Neural crest cell (in vitro differentiated cells): ENCODE results near the gene APH1B. TPM values are rescaled to one million over a fixed set of nuclear protein-coding genes. Genes with fewer than 3 reads are reported as not detected.

Source experiments
- DNase-seq: peaks from one replicate; pipeline ENCODE4 v3.0.0; 2021; ENCODE audit warnings: low read depth, mixed read lengths, low spot score
- H3K27ac Mint-ChIP-seq: one replicate; pipeline ENCODE4 v1.8.0; 2021; ENCODE audit warnings: mild to moderate bottlenecking, mixed read lengths; ENCODE audit not compliant: unreplicated experiment
- H3K27me3 Mint-ChIP-seq: 2 replicates; pipeline ENCODE4 v1.8.0; 2021; ENCODE audit warnings: low read depth, mild to moderate bottlenecking, mixed read lengths
- H3K36me3 Mint-ChIP-seq: 2 replicates; pipeline ENCODE4 v1.8.0; 2021; ENCODE audit warnings: low read depth, mild to moderate bottlenecking, mixed read lengths
- H3K4me1 Mint-ChIP-seq: 2 replicates; pipeline ENCODE4 v1.8.0; 2021; ENCODE audit warnings: mixed read lengths
- H3K4me3 Mint-ChIP-seq: one replicate; pipeline ENCODE4 v1.8.0; 2021; ENCODE audit warnings: mild to moderate bottlenecking, mixed read lengths
- H3K9me3 Mint-ChIP-seq: 2 replicates; pipeline ENCODE4 v1.8.0; 2021; ENCODE audit warnings: mixed read lengths
- CTCF ChIP-seq: fragments of 200-600 bp; sonication (generic); conservative IDR thresholded peaks from 2 replicates; pipeline ENCODE4 v1.5.0; 2021; ENCODE audit warnings: antibody characterized with exemption, mild to moderate bottlenecking
- total RNA-seq: library from RNA; stranded (reverse); gene quantifications from 2 replicates; pipeline ENCODE4 v1.2.1, GENCODE V29; 2021

Gene APH1B
- total RNA-seq, 1 donor from 2014 or later = 18.5 TPM

DNA sequence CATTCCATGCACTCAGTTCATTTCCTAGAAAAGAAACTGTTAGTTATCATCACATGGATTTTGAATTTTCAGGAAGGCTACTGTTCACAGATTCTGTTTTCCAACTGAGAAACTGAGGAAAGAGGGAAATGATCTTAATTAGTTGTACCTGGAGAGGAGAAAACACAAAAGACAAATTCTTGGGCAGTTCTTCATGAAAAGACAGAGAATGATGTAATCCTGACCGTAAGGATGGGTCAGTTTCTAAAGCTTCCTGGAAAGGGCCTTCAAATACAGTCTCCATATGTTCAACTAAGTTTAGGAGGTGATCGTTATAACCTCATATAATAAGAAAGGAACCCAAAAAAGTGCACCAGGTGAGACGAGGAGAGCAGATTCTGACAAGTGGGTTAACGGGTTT is 59.6 kb downstream of the APH1B start:
- H3K27me3 Mint-ChIP-seq = peaks cover 5% of the 10 kb centered on the region
- DNase-seq = no peak
- H3K9me3 Mint-ChIP-seq = peaks cover 3% of the 10 kb centered on the region
- no peaks in the 10 kb centered on the region for H3K36me3 Mint-ChIP-seq
- no peak overlapping the region for H3K4me3 Mint-ChIP-seq
- no peak overlapping the region for H3K27ac Mint-ChIP-seq
- TF ChIP-seq CTCF = no peak
- peaks cover 18% of the 10 kb centered on the region for H3K4me1 Mint-ChIP-seq

GRCh38 chr15:63338170-63338569 is 60.8 kb downstream of the APH1B start:
- Mint-ChIP-seq H3K27ac (no peak overlapping the region), H3K9me3 (peaks cover 6% of the 10 kb centered on the region), H3K4me3 (no peak overlapping the region), H3K36me3 (no peaks in the 10 kb centered on the region), H3K4me1 (peaks cover 28% of the 10 kb centered on the region), H3K27me3 (peaks cover 5% of the 10 kb centered on the region)
- no peak for DNase-seq
- TF ChIP-seq CTCF = no peak

DNA sequence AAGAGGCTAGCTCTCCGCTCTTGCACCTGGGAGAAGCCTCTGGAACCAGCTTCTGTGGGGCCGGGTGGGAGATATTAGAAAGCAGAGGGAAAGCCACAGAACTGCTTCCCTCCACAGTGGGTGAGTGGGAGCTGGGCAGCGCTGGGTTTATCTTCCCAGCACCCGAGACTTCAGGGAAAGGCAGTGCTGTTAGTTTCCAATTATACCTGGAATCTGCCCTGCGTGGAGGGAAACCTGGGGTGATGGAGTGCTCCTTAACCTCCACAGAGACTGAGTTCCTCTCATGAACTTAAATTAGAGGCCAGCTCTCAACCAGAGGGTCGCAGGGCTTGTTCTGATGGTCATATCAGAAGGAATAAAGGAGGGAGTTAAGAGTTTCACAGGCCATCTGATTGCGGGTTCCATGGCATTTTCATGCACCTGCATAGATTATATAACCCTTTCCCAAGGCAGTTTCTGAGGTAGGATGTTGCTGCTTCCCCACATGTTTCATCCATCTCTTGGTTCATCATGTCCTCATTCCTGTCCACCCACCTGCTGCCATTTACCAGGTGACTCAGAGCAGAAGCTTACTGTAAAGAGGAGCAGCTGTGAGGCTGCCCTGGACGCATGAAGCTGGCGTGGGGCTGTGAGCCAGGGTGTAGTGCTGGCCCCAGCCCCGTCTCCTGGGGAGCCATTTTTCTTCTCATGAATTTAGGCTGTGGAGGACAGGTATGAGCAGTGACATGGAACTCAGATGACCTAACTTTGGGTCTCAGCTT is 61.8 kb downstream of the APH1B start:
- no peak for TF ChIP-seq CTCF
- Mint-ChIP-seq H3K27ac (no peak overlapping the region), H3K36me3 (no peaks in the 10 kb centered on the region), H3K9me3 (peaks cover 6% of the 10 kb centered on the region), H3K4me1 (peaks cover 37% of the 10 kb centered on the region), H3K27me3 (peaks cover 5% of the 10 kb centered on the region), H3K4me3 (no peak overlapping the region)
- no peak for DNase-seq

GRCh38 chr15:63339836-63340235 is 62.4 kb downstream of the APH1B start:
- Mint-ChIP-seq H3K36me3 (no peaks in the 10 kb centered on the region), H3K27ac (no peak overlapping the region), H3K4me1 (peaks cover 42% of the 10 kb centered on the region), H3K9me3 (peaks cover 6% of the 10 kb centered on the region), H3K27me3 (peaks cover 5% of the 10 kb centered on the region), H3K4me3 (no peak overlapping the region)
- DNase-seq = no peak
- TF ChIP-seq CTCF = no peak

GRCh38 chr15:63340353-63340752 is 62.9 kb downstream of the APH1B start:
- Mint-ChIP-seq H3K4me1 (peaks cover 44% of the 10 kb centered on the region), H3K27me3 (peaks cover 5% of the 10 kb centered on the region), H3K36me3 (no peaks in the 10 kb centered on the region), H3K4me3 (no peak overlapping the region), H3K27ac (no peak overlapping the region), H3K9me3 (peaks cover 6% of the 10 kb centered on the region)
- no peak for TF ChIP-seq CTCF
- DNase-seq = no peak
